ENCODE data around the gene TPRA1.

The TPRA1 gene

DNA sequence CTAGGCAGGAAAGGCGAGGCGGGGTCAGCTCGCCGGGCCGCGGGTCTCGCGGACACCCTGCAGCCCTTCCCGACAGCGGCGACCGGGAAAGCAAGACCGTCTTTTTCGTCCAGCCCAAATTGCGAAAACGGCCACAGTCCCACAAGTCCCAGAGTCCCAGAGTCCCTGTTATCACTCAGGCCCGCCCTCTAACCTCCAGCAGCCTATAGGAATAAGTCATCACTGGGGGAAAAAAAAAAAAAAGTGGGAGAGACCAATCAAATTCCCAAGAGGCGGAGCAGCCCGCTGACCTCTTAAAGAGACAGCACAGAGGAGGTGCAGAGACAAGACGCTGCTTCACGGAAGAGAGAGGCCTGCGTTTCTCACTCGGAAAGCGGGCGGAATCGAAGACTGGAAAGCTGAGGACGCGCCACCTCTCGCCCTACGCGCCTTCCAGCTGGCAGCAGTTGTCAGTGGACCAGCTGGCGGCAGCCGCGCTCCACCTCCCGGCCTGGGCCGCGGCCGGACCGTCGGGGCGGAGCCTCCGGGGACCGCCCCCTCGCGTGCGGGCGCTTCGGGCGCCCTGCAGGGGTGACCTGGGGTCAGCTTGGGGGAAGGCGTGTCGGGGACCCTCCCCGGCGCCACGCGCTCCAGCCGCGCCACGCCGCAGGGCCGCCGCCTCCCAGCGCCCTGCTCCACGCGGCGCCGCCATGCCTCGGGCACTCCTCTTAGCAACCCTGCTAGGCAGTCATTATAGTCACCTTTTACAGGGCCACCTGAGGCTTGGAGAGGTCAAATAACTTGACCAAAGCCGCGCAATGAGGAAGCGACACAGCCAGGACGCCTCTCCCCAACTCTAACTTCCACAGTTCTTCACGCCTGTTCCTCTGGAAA lies at the start of gene TPRA1:
TSS of gene TPRA1 (minus strand) at position 141 of the 873 bp plus-strand sequence. CDS start 10,587 bp downstream, outside the sequence.
- peak; percentile 99 for DNase-seq (ENCODE audit: low spot score)

DNA sequence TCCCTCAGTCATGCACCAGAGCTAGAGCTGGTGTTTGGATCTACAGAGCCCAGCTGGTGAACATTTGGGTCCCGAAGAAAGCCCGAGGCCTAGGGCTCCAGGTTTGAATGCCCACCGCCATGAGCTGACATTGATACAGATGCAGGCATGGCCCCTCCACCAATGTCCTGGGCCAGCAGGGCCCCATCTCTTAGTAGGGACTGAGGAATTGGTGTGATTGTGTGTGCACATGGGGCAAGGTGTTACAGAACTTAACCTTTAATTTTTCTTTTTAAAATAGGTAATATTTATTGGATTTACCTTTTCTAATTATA lies 49.5 kb upstream of the TPRA1 start:
- no peak for DNase-seq (ENCODE audit: low spot score)

DNA sequence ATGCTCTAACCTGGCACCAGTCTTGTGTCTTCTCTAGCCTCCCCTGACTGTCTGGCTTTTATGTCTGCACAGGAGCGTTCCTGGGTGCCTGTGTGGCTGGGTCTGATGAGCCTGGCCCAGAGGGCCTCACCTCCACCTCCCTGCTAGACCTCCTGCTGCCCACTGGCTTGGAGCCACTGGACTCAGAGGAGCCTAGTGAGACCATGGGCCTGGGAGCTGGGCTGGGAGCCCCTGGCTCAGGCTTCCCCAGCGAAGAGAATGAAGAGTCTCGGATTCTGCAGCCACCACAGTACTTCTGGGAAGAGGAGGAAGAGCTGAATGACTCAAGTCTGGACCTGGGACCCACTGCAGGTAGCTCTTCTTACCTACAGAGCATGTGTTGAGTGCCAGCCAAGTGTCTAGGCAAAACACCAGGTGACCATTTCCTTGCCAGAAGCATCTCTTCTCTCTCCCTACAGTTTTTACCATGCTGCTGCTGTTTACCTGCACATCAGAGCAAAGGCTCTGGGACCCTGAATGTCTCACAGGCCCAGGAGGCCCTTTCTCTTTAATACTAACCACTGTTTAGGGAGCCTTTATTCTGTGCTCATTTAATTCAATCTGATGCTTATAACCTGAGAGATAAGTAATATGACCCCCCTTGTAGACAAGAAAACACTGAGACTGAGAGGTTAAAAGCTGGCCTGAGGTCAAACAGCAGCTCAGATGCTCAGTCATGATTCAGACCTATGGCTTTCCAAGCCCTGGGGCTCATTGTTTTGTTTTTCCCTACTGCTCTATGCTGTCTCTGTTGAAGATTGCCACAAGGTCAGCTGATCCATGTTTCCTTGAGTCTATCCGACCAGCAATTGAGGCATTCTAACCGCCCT lies 48.9 kb upstream of the TPRA1 start:
- DNase-seq (ENCODE audit: low spot score), result peak; percentile 68

DNA sequence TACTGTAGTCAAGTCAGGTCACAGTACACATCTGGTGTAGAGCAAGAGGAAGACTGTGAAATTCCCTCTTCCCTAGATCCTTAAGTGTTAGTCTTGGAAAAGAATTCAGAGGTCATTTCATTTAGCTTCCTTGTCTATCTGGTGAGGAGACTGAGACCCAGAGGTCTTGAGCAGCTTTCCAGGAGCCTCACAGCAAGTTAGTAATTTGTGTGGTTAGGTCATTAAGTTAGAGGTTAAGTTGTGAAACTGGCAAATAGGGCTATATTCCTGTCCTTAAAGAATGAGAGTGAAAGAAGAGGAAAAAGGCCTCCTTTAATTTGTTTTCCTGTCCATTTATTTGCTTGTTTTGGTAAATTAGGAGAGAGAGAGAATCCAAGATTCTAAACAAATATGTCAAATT lies 47.4 kb upstream of the TPRA1 start:
- DNase-seq (ENCODE audit: low spot score), result peak; percentile 27

- peak; percentile 69 for DNase-seq (ENCODE audit: low spot score)
Observed at GRCh38 chr3:127637546-127637945, 47.0 kb upstream of the TPRA1 start.

DNA sequence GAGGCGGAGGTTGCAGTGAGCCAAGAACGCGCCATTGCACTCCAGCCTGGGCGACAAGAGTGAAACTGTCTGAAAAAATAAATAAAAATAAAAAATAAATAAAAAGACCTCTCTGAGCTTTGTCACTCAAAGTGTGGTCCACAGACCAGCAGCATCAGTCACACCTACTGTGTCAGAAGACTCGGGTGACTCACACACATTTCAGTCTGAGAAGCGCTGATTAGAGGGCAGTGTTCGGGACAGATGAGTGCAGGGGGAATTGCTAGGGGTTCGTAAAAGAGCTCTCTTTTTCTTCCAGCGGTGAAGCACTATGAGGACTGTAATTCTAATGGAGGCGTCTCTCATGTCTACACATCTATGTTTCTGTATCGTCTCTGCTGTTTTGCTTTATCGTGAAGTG lies 44.1 kb upstream of the TPRA1 start:
- DNase-seq (ENCODE audit: low spot score), result no peak

DNA sequence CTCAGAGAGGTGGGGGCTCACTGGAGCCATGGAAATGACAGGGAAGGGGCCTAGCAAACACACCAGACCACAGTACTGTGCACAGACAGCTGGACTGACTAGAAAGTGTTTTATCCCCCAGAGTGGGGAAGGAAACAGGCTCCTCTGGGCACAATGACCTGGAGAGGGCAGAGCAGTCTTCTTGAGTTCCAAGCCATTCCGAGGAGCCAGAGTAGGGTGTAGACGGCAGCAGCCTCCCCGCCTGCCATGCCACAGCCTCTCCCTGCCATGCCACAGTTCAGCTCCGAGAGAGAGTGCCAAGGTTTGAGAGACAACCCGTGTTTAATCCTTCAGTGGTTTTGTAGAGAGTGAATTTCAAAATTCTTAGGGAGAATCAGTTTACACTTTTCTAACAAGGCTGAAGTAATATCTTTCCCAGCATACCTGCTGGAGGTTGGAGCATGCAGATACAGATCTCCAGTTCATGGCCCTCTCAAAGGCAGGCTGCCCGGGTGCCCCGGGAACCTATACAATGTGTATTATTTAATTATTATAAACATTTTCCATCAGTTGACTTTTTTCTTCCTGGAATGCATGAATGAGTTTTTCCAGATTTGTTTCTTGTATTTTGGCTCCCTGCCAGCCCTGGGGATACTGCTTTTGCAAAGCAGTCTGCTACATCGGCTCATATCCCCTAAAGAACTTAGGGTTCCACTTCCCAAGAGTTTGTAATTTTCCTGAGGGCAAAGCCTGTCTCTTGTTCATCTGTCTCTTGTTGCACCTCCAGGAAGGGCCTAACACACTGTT lies 41.7 kb upstream of the TPRA1 start:
- DNase-seq (ENCODE audit: low spot score), result no peak

DNA sequence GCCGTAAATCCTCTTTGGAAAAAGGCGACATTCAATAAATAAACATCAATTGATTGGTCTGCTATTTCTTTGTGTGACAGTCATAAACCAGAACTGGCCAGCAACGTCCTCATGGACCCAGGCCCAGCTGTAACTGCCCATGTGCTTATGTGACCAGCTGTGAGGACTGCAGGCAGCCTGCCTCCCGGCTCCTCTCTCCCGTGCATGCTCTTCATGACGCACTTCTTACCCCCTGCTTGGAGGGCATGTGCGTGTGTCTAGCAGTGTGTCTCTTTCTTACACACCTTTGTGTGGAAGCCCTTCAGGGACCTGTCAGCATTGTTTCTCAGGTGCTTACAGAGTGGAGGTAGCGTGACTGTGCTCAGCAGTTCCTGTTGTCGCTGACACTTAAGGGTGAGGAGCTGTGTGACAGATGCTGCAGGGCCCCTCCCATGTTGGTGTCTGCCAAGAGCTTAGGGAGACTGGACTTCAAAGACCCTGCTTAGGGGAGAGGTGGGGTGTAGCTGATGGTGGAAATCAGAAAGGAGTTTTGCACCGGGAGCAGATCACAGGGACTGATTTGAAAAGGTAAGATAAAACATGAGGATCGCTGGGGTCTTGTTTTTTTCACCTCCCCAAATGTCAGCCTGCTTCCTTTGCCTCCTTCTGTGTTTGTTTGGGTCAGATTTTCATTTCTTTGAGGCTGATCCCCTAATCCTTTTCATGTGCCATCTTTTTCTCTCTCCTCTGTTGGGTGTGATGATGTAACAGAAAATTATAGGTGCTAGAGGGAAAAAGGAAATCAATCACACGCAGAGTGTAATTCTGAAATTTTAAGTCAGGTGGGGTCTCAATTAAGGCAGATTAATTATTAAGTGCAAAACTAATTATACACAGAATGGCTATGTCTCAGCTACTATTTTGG lies 40.5 kb upstream of the TPRA1 start:
- no peak for DNase-seq (ENCODE audit: low spot score)

- no peak for DNase-seq (ENCODE audit: low spot score)
Observed at GRCh38 chr3:127629467-127630403, 39.2 kb upstream of the TPRA1 start.

DNA sequence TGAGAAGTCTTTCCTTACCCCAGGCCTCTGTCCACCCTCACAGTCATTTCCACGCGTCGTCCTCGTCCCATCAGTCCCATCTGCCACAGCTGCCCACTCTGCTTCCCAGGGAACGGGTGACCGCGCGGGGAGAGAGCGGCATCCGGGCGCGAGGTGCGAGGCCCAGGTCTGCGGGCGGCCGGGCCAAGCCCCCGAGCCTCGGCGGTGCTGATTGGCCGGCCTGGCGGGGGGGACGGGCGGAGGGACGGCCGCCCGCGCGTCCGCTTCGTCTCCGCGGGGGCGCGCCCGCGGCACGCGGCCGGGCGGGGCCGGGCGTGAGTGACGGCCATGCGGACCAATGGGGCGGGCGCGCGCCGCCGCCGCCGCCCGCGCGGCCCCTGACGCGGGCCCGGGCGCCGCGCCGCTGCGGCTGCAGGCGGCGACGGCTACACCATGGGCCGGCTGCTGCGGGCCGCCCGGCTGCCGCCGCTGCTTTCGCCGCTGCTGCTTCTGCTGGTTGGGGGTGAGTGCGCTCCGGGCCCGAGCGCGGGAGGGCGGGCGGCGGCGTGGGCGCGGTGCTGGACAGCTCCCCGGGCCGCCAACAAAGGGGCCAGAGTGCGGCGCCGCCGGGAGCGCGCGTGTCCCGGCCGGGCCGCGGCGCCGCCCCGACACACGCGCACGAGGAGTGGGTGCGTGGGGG lies 38.4 kb upstream of the TPRA1 start, which contains the start of gene PODXL2:
TSS of gene PODXL2 (plus strand) at position 398 of the 679 bp plus-strand sequence. CDS start at position 433, 35 bp downstream.
- DNase-seq (ENCODE audit: low spot score), result peak; percentile 71

- DNase-seq (ENCODE audit: low spot score), result no peak
Observed at GRCh38 chr3:127628426-127628787, 37.9 kb upstream of the TPRA1 start.

GRCh38 chr3:127625821-127626220 lies 35.3 kb upstream of the TPRA1 start:
- no peak for DNase-seq (ENCODE audit: low spot score)

DNA sequence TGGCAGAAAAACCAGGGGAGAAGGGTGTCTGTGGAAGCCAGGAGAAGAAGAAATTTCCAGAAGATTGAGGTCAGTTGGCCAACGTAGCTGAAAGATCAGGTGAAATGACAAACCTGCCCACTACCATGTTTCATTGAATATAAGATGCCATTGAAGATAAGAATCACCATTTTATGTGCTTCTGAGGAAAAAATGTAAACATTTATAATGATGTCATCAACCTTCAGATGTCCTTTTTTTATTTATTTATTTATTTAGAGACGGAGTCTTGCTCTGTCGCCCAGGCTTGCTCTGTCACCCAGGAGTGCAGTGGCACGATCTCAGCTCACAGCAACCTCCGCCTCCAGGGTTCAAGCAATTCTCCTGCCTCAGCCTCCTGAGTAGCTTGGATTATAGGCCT lies 33.5 kb upstream of the TPRA1 start:
- DNase-seq (ENCODE audit: low spot score), result no peak

GRCh38 chr3:127622772-127623576 lies 32.4 kb upstream of the TPRA1 start:
- DNase-seq (ENCODE audit: low spot score), result no peak

- no peak for DNase-seq (ENCODE audit: low spot score)
Observed at GRCh38 chr3:127622031-127622430, 31.5 kb upstream of the TPRA1 start.

DNA sequence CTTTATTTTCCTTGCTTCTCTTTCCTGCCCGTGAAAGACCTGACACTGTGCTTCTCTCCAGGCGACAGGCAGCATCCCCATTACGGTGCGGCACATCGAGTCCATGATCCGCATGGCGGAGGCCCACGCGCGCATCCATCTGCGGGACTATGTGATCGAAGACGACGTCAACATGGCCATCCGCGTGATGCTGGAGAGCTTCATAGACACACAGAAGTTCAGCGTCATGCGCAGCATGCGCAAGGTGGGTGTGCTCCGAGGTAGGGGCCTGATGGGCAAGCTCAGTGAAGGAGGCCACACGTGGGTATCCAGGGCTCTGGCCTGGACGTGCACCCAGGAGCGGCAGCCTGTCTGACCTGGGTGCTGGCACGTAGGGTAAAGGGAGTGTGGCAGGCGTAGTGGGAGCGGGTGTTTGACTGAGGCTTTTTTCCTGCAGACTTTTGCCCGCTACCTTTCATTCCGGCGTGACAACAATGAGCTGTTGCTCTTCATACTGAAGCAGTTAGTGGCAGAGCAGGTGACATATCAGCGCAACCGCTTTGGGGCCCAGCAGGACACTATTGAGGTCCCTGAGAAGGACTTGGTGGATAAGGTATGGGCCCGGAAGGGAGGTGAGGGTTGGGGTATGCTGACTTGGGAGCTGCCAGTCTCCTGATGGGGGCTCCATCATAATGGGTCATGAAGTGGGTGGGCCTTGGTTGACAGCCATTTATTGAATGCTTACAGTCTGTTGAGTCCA lies 30.3 kb upstream of the TPRA1 start:
- no peak for DNase-seq (ENCODE audit: low spot score)

GRCh38 chr3:127618891-127619290 lies 28.4 kb upstream of the TPRA1 start:
- no peak for DNase-seq (ENCODE audit: low spot score)

Data from kidney tubule cell (primary cell).